ENCODE data around the gene FOXO3.
A peak's percentile ranks its signal among the peaks of the same experiment; 100 is the strongest.

The FOXO3 gene

DNA sequence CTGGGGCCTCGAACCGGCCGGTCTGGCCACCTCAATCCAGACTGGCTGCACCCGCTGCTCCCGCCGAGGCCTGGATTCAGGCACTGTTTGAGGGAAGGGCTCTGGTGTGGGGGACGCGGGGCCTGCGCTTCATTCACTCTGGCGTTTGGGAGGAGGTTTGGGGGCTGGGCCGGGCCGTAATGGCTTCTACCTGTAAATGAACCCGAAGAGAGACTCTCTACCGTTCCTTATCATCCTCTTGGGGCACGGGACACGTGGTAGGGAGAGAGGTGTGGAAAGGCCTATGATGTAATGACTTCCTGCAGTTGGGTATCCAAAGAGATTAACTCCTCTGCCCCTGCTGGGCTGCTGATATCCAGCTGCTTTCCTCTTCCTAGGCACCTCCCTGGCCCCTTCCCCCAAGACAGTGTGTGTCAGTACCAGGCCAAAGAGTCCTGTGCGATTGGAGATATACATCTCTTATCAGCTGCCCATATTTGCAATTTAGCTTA is 1.8 kb downstream of the FOXO3 start:
- POLR2A ChIA-PET: interaction anchor here (0.7 kb wide), 2 partner anchors 174 to 348 kb away, joined by 3 read pairs; no protein-coding TSS in a partner anchor
- CTCF ChIA-PET: interaction anchor here (0.9 to 1.6 kb wide), 6 partner anchors 91 to 330 kb away, joined by 3 to 5 read pairs (median 4); partner anchors contain the start of gene ARMC2
- TF ChIP-seq CTCF (IDR thresholded peaks at IDR 0.05; ENCODE audit: insufficient read depth, low read length, missing control alignments): no peak

DNA sequence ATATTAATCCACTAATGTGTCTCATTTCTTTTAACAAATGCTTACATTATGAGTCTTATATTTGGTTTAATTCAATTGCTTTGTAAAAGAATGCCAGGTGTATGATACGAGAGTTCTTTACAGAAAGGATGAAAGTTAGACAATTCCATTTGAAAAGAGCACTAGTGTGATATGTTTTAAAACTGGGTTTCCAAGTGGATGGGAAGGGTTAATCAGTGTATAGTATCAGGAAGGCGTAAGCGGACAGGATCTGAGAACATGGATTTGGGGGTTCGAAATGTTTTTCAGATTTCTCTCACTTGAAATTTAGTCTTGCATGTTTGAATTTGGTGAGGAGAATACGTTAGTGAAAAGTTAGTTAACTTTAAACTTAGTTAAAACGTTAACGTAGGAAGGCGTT is 2.6 kb downstream of the FOXO3 start:
- H3K4me3 ChIP-seq (ENCODE audit: low read depth, low read length): peak overlapping the region; percentile 65
- POLR2A ChIA-PET: no interaction called here
- DNase-seq (ENCODE audit: low read depth, low spot score): no peak
- no peak for TF ChIP-seq CTCF (IDR thresholded peaks at IDR 0.05; ENCODE audit: insufficient read depth, low read length, missing control alignments)
- CTCF ChIA-PET: interaction anchor here (0.9 to 1.6 kb wide), 4 partner anchors 90 to 274 kb away, joined by 3 to 5 read pairs (median 4); no protein-coding TSS in a partner anchor

More for the DNA sequence above, 1.8 kb downstream of the FOXO3 start:
- peak overlapping the region; percentile 65 for H3K4me3 ChIP-seq (ENCODE audit: low read depth, low read length)
- no peak for DNase-seq (ENCODE audit: low read depth, low spot score)

DNA sequence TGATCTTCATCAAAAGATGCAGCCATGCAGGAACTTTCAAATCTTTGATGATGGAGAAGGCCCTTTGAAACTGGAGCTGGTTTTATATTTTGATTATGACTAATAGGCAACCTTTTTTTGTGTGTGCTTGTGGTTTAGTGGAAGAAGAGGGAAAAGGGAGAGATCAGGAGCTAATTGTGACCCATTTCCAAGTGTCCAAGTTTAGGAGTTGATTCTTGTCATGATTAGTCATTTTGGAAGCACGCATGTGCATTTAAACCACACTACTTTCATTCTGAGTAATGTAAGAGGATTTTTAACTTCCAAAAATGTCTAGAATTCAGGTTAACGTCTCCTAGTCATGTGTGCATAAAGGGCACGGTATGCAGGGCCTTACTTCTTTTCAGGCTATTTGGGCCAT is 3.5 kb downstream of the FOXO3 start:
- DNase-seq (ENCODE audit: low read depth, low spot score): peak; percentile 97
- no peak overlapping the region for H3K4me3 ChIP-seq (ENCODE audit: low read depth, low read length)
- ChIA-PET POLR2A (interaction anchor here (0.9 to 1.0 kb wide), 3 partner anchors 88 to 284 kb away, joined by 3 to 5 read pairs (median 3); partner anchors contain the start of gene ARMC2), CTCF (interaction anchor here (1.1 to 1.8 kb wide), 2 partner anchors 58 to 272 kb away, joined by 3 to 7 read pairs; no protein-coding TSS in a partner anchor)
- TF ChIP-seq CTCF (IDR thresholded peaks at IDR 0.05; ENCODE audit: insufficient read depth, low read length, missing control alignments): no peak

- CTCF ChIA-PET: interaction anchor here (1.8 kb wide), 1 partner anchor 271 kb away, joined by 7 read pairs; no protein-coding TSS in a partner anchor
- POLR2A ChIA-PET: no interaction called here
These were observed 4.5 kb downstream of the FOXO3 start for GRCh38 chr6:108565091-108565766.

DNA sequence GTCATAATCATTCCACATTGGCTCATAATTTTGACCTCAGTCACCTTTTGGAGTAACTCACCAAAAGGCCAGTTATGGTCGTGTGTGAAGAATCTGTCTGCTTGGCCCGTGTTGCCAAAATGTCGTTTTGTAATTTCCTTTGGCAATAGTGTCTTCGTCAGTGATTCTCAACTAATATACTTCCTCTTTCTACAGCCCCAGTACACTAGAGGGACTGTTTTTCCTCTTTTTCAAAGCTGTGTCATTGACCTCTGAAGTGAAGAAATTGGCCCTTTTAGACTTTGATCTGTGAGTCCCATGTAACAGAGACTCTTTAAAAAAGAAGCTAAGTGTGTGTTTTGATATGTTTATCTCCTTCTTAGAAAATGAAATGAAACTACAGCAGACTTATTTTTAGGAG is 5.2 kb downstream of the FOXO3 start:
- H3K4me3 ChIP-seq (ENCODE audit: low read depth, low read length): peak overlapping the region; percentile 9; the same call in 1 of the 2 replicates
- POLR2A ChIA-PET: interaction anchor here (0.6 kb wide), 1 partner anchor 86 kb away, joined by 3 read pairs; no protein-coding TSS in a partner anchor
- CTCF ChIA-PET: no interaction called here
- no peak for TF ChIP-seq CTCF (IDR thresholded peaks at IDR 0.05; ENCODE audit: insufficient read depth, low read length, missing control alignments)
- DNase-seq (ENCODE audit: low read depth, low spot score): no peak

More at GRCh38 chr6:108565091-108565766, 4.5 kb downstream of the FOXO3 start:
- no peak for DNase-seq (ENCODE audit: low read depth, low spot score)
- 0 out of 2 replicates have a peak overlapping the region, but pooled peaks have one; percentile 10 for H3K4me3 ChIP-seq (ENCODE audit: low read depth, low read length)
- TF ChIP-seq CTCF (IDR thresholded peaks at IDR 0.05; ENCODE audit: insufficient read depth, low read length, missing control alignments): no peak

DNA sequence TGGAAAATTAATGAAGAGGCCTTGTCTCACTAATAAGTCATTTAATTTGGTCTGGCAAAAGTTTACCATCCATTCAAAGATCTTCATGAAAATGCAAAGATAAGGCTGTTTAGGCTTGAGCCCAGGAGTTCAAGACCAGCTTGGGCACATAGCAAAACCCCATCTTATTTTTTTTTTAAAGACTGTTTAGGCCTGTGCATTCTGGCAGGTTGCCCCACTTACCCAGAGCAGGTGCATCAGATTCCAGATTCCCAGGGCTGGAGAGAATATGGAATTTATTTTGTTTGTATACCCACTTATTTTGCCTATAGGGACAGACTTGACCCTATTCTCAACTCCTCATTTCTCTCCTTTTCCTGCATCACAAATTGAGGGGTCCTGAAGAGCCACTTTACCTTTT is 5.7 kb downstream of the FOXO3 start:
- ChIA-PET POLR2A (interaction anchor here (0.6 kb wide), 1 partner anchor 85 kb away, joined by 3 read pairs; no protein-coding TSS in a partner anchor), CTCF (interaction anchor here (1.2 kb wide), 1 partner anchor 10 kb away, joined by 6 read pairs; no protein-coding TSS in a partner anchor)
- no peak overlapping the region for H3K4me3 ChIP-seq (ENCODE audit: low read depth, low read length)
- TF ChIP-seq CTCF (IDR thresholded peaks at IDR 0.05; ENCODE audit: insufficient read depth, low read length, missing control alignments): no peak
- no peak for DNase-seq (ENCODE audit: low read depth, low spot score)
